ENCODE results near the gene AGAP1. TPM values are rescaled to one million over a fixed set of nuclear protein-coding genes. Genes with fewer than 3 reads are reported as not detected.

Gene AGAP1
- total RNA-seq, 1 donor from 2014 or later = 20.4 TPM

- no peaks in the 10 kb centered on the region for H3K9me3 Mint-ChIP-seq
Observed at GRCh38 chr2:235757212-235757611, 263.4 kb downstream of the AGAP1 start.

GRCh38 chr2:235757640-235758039 lies 263.8 kb downstream of the AGAP1 start:
- Histone ChIP-seq H3F3A (ENCODE audit: low read depth) (peaks cover 6% of the 10 kb centered on the region), H3K27ac (no peak overlapping the region), H3K79me2 (ENCODE audit: low read depth) (no peaks in the 10 kb centered on the region), H3K36me3 (no peaks in the 10 kb centered on the region), H3K27me3 (no peaks in the 10 kb centered on the region), H2AFZ (replicated peaks) (no peak overlapping the region), H3K4me3 (no peak overlapping the region), H3K4me1 (peaks cover 27% of the 10 kb centered on the region), H4K20me1 (ENCODE audit: low read depth) (peaks cover 47% of the 10 kb centered on the region), H3K9me3 (ENCODE audit: low read depth) (no peaks in the 10 kb centered on the region), H3K9ac (no peak overlapping the region), H3K4me2 (no peak overlapping the region)
- TF ChIP-seq EZH2phosphoT487 (IDR thresholded peaks at IDR 0.05) = no peak
- TF ChIP-seq CTCF (IDR thresholded peaks at IDR 0.05) = no peak
- TF ChIP-seq EZH2 (IDR thresholded peaks at IDR 0.05) = no peak
- no peak overlapping the region for H3K27ac Mint-ChIP-seq
- peaks cover 25% of the 10 kb centered on the region for H3K4me1 Mint-ChIP-seq
- peaks cover 18% of the 10 kb centered on the region for H3K36me3 Mint-ChIP-seq
- no peaks in the 10 kb centered on the region for H3K9me3 Mint-ChIP-seq
- no peak overlapping the region for H3K4me3 Mint-ChIP-seq
- peaks cover 5% of the 10 kb centered on the region for H3K27me3 Mint-ChIP-seq (ENCODE audit: insufficient read depth, low read depth)
- no peak for DNase-seq (ENCODE audit: low spot score)

More at GRCh38 chr2:235757212-235757611, 263.4 kb downstream of the AGAP1 start:
- Mint-ChIP-seq H3K27me3 (ENCODE audit: insufficient read depth, low read depth) (peaks cover under 1% of the 10 kb centered on the region), H3K27ac (no peak overlapping the region), H3K4me1 (peaks cover 25% of the 10 kb centered on the region), H3K4me3 (no peak overlapping the region), H3K36me3 (peaks cover 17% of the 10 kb centered on the region)
- H3K9ac ChIP-seq = no peak overlapping the region
- peaks cover 27% of the 10 kb centered on the region for H3K4me1 ChIP-seq
- H3K4me2 ChIP-seq = no peak overlapping the region
- H3K27me3 ChIP-seq = no peaks in the 10 kb centered on the region
- peaks cover 6% of the 10 kb centered on the region for H3F3A ChIP-seq (ENCODE audit: low read depth)
- no peaks in the 10 kb centered on the region for H3K9me3 ChIP-seq (ENCODE audit: low read depth)
- no peak for DNase-seq (ENCODE audit: low spot score)
- no peaks in the 10 kb centered on the region for H3K36me3 ChIP-seq
- peaks cover 47% of the 10 kb centered on the region for H4K20me1 ChIP-seq (ENCODE audit: low read depth)
- TF ChIP-seq EZH2 (IDR thresholded peaks at IDR 0.05) (no peak), EZH2phosphoT487 (IDR thresholded peaks at IDR 0.05) (no peak), CTCF (IDR thresholded peaks at IDR 0.05) (no peak)
- no peaks in the 10 kb centered on the region for H3K79me2 ChIP-seq (ENCODE audit: low read depth)
- H3K4me3 ChIP-seq = no peak overlapping the region
- no peak overlapping the region for H3K27ac ChIP-seq
- no peak overlapping the region for H2AFZ ChIP-seq (replicated peaks)

- peaks cover 18% of the 10 kb centered on the region for H4K20me1 ChIP-seq (ENCODE audit: low read depth)
- H3K36me3 ChIP-seq = no peaks in the 10 kb centered on the region
- no peak overlapping the region for H3K27ac ChIP-seq
- Mint-ChIP-seq H3K9me3 (no peaks in the 10 kb centered on the region), H3K4me1 (peaks cover 6% of the 10 kb centered on the region), H3K36me3 (peaks cover 19% of the 10 kb centered on the region), H3K4me3 (no peak overlapping the region), H3K27me3 (ENCODE audit: insufficient read depth, low read depth) (peaks cover 6% of the 10 kb centered on the region), H3K27ac (no peak overlapping the region)
- no peak for DNase-seq (ENCODE audit: low spot score)
- no peaks in the 10 kb centered on the region for H3K9me3 ChIP-seq (ENCODE audit: low read depth)
- H3K4me2 ChIP-seq = no peak overlapping the region
- peaks cover 8% of the 10 kb centered on the region for H3F3A ChIP-seq (ENCODE audit: low read depth)
- peak; percentile 11 for TF ChIP-seq CTCF (IDR thresholded peaks at IDR 0.05)
- no peak for TF ChIP-seq EZH2 (IDR thresholded peaks at IDR 0.05)
- H3K4me3 ChIP-seq = no peak overlapping the region
- no peak overlapping the region for H3K9ac ChIP-seq
- H2AFZ ChIP-seq (replicated peaks) = no peak overlapping the region
- no peaks in the 10 kb centered on the region for H3K27me3 ChIP-seq
- H3K79me2 ChIP-seq (ENCODE audit: low read depth) = no peaks in the 10 kb centered on the region
- H3K4me1 ChIP-seq = no peaks in the 10 kb centered on the region
Observed at GRCh38 chr2:235762832-235763598, 269.2 kb downstream of the AGAP1 start.

Measured in neural progenitor cell (in vitro differentiated cells).